AG08396 (cell line): Measurements from ENCODE around the gene TMED5.
"Not testable (repeated sequence)": the region's sequence is repeated elsewhere in the genome, so short reads cannot be mapped to it uniquely, and the experiment has no call there.

ENCODE experiments used
- DNase-seq: peaks from one replicate; pipeline ENCODE4 v3.0.0; 2012; ENCODE audit warnings: low spot score, mixed read lengths

The TMED5 gene

DNA sequence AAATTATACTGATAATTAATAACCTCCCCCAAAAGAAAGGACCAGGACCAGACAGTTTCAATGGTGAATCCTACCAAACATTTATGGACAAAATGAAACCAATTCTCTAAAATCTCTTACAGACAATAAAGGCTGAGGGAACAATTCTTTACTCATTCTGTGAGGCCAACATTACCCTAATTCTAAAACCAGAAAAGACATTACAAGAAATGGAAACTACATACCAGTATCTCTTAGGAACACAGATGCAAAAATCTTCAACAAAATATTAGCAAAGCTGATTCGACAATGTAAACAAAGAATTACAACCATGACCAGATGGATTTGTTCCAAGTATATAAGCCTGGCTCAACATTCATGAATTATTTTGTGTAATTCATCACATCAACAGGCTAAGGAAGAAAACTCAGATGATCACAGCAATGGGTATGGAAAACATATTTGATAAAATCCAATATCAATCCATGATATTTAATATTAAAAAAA lies 8.6 kb downstream of the TMED5 start:
- no peak for DNase-seq

DNA sequence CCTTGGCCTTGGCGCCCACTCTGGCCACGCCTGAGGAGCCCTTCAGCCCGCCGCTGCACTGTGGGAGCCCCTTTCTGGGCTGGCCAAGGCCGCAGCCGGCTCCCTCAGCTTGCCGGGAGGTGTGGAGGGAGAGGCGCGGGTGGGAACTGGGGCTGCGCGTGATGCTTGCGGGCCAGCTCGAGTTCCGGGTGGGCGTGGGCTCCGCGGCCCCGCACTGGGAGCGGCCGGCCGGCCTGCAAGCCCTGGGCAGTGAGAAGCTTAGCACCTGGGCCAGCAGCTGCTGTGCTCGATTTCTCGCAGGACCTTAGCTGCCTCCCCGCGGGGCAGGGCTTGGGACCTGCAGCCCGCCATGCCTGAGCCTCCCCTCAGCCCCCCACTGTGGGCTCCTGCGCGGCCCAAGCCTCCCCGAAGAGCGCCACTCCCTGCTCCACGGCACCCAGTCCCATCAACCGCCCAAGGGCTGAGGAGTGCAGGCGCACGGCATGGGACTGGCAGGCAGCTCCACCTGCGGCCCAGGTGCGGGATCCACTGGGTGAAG lies 10.0 kb downstream of the TMED5 start:
- DNase-seq: not testable (repeated sequence)

DNA sequence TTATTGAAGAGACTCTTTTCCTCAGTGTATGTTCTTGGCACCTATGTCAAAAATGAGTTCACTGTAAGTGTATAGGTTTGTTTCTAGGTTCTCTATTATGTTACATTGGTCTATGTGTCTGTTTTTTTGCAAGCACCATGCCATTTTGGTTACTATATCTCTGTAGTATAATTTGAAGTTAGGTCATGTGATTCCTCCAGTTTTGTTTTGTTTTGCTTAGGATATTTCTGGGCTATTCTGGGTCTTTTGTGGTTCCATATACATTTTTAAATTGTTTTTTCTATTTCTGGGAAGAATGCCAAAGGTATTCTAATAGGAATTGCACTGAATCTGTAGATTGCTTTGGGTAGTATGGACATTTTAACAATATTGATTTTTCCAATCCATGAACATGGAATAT lies 13.2 kb downstream of the TMED5 start:
- DNase-seq: no peak

DNA sequence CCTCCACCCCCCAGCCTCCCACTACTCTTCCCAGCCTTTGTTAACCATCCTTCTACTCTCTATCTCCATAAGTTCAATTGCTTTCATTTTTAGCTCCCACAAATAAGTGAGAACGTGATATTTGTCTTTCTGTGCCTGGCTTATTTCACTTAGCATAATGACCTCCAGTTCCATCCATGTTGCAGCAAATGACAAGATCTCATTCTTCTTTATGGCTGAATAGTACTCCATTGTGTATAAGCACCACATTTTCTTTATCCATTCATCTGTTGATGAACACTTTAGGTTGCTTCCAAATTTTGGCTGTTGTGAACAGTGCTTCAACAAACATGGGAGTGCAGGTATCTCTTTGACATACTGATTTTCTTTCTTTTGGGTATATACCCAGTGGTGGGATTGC lies 14.3 kb downstream of the TMED5 start:
- DNase-seq: not testable (repeated sequence)

DNA sequence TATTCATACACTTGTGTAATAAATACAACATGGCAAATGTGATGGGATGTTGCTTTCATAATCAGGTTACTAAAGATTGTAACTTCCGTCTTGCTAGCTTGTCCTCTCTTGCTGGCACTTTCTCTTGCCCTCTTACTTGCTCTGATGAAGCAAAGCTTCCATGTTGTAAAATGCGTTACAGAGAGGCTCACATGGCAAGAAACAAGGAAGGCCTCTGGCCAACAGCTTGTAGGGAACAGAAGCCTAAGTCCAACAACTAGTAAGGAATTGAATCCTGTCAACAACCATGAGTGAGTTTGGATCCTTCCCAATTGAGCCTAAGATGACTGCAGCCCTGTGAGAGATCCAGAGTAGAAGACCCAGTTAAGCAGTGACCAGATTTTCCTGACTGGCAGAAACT lies 15.4 kb downstream of the TMED5 start:
- no peak for DNase-seq

DNA sequence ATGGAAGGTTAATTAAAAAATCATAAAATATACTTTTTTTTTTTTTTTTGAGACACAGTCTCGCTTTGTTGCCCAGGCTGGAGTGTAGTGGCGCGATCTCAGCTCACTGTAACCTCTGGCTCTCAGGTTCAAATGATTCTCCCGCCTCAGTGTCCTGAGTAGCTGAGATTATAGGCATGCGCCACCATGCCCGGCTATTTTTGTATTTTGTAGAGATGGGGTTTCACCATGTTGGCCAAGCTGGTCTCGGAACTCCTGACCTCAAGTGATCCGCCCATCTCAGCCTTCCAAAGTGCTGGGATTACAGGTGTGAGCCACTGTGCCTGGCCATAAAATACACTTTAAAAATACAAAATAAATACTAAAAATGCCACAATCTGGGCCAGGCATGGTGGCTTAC lies 16.9 kb downstream of the TMED5 start:
- not testable (repeated sequence) for DNase-seq

DNA sequence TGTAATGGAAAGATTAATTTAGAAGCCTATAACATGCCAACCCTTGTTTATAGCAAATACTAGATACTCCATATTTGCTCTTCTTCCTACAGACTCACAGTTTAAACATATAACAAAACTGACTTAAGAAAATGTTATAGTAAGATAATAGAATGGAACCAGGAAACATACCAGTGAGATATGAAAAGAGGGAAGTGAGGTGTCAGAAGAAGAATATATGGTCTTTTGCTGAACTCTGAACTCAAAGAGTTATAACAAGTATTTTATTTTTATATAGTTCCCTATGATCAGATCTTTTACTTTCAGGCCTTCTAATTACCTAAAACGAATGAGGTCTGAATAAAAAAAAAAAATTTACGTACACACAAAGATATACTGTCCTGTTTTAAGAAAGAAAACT lies 20.9 kb downstream of the TMED5 start:
- no peak for DNase-seq

DNA sequence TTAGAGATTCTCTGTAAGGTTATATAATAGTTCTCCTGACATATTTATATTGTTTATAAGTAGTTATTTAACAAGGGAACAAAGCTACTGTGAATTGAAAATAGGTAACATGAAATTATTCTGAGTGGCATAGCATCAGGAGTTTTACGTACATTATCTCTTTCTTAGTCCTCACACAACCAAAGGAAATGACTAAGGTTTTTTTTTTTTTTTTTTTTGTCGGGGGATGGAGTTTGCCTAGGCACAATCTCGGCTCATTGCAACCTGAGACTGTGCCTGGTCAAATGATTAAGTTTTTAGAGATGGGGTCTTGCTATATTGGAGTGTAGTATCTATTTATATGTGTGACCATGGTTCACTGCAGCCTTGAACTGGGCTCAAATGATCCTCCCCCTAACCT lies 24.9 kb downstream of the TMED5 start:
- no peak for DNase-seq

DNA sequence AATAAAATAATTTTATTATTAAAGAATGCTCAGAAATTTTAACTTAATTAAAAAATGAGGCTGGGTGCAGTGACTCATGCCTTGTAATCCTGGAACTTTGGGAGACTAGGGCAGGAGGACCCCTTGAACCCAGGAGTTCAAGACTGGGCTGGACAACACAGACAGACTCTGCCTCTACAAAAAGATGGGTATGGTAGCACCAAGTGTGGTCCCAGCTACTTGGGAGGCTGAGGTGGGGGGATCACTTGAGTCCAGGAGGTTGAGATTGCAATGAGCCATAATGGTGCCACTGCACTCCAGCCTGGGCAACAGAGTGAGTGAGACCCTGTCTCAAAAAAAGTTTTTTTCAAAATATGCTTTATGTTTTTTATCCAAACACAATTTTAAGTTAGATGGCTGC lies 25.3 kb downstream of the TMED5 start:
- no peak for DNase-seq

DNA sequence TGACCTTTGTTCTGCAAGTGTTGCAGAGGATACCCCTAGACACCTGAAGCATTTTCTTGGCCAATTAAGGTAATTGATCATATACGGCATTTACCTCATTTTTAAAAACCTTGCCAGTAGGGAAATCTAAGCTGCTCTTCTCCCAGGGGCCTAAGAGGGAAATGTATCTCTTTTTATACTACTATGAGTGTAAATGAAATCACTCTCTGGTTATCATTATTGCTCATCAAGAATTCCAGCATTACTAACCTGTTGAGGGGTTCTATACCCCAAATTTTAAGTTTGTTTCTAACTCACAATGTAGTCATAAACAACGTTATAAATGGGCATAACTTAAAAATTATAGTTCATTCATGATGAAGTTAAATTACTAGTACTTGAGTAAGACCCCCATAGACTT lies 27.4 kb downstream of the TMED5 start:
- DNase-seq: no peak

DNA sequence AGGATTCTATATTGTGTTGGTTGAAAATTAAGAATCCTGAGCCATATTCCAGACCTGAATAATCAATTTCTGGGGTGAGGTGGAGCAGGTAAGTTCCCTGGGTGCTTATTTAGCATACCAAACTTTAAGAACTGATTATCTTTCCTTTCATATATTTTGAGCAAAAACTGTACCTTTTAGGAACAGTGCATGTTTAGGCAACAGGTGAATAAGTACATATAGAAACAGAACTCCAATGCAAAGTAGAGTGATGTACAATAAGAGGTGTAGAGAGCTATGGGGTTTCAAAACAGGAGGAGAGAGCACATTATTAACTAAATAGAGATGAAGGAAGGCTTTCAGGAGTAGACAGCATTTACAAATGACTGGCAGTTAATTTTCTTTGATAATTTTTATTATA lies 28.7 kb downstream of the TMED5 start:
- no peak for DNase-seq

DNA sequence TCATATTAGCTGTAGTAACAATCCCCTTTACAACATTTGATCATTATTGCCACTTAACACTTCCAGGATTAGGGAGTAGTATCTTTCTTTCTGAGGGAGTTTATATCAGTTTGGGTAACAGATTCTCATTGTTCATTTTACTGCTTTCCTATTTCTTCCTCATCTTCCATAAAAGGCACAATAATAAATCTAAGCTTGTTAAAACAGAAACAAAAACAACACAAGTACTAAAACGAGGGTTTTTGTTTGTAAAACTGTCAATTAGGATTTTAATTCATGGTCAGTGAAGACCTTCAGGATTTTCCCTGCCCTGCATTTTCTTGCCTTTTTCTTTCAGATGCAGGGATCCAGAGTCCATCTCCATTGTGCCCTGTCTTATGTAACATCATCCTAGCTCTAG lies 29.5 kb downstream of the TMED5 start:
- DNase-seq: no peak

DNA sequence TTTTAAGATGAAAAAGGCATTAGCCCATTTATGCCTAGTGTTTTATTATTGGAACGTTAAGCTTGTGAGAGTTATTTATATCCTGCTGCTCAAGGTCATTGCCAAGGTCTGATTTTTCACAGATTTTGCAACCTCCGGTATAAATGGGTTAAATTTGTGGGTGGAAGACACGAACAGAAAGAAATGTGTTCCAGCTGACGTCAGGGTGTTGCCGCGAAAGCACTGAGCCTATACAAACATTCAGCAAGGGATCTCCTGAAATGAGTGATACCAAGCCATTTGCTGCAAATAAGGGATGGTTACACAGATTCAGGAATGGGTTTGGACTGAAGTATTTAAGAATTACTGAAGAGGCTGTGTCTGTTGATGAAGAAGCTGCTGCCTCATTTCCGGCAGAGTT lies 32.2 kb downstream of the TMED5 start:
- peak; percentile 17 for DNase-seq

DNA sequence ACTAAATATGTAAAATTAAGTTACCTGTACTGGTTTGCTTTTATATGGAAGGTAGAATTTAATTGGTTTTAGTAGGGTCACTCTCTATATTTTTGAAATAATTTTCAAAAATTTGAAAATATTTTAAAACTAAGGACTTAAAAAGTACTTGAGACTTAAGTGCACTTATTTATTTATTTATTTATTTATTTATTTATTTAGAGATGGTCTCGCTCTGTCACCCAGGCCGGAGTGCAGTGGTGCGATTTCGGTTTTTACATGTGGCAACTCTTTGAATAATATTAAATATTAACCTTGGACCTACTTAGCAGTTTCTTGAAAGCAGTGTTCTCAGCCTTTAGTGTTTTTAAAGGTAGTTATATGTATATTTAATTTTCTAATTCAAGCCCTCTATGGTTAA lies 36.4 kb downstream of the TMED5 start:
- no peak for DNase-seq

DNA sequence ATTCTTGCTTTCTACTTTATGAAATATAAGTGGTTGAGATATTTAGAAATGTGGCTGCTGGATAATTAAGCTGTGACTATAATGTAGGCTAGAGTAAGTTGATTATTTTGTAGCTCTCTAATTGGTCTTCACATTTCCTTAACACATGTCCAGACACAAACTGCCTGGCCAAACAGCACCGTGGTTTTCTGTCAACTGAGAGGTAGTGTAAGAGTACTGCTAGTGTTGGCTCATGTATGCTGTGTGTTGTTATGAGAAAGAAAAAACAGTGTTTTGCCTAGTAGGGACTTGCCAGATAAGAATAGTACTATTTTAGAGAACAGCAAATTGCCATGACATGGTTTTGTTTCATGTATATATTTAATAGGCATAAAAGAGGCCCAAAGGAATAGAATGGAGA lies 37.1 kb downstream of the TMED5 start:
- no peak for DNase-seq

DNA sequence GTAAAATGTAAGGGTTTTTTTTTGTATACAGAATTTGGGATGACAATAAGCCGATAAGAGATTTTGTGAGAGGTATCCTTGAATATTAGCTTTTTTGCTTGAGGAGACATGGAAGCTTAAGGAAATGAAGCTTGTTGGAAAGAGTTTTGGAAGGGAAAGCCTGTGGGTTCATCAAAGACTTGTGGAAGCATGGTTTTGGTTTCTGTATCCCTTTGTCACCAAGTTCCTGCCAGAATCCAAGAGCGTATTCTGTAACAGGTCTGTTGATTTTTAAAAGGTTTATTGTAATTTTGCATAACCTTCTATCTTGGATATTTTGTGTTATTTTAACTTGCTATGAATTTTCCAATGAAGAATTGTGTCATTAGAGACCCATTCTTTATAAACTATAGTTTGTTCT lies 38.1 kb downstream of the TMED5 start:
- no peak for DNase-seq

DNA sequence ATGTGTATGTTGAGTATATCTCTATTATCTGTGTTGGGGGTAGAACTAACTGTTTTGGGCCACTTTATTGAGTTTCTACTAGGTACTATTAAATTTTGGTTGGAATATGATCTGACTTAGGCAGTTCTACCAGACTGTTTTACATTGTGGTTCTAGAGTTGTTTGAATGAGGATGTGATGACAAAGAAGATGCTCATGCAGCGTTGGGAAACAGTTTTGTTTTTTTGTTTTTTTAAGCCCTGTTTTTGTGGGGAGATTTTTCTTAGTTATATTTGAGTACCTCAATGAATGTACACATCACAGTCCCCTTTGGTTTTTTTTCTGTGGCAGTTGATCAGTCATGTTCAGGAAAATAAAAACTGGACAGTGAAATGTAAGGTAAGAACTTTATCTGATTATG lies 40.1 kb downstream of the TMED5 start:
- DNase-seq: no peak

DNA sequence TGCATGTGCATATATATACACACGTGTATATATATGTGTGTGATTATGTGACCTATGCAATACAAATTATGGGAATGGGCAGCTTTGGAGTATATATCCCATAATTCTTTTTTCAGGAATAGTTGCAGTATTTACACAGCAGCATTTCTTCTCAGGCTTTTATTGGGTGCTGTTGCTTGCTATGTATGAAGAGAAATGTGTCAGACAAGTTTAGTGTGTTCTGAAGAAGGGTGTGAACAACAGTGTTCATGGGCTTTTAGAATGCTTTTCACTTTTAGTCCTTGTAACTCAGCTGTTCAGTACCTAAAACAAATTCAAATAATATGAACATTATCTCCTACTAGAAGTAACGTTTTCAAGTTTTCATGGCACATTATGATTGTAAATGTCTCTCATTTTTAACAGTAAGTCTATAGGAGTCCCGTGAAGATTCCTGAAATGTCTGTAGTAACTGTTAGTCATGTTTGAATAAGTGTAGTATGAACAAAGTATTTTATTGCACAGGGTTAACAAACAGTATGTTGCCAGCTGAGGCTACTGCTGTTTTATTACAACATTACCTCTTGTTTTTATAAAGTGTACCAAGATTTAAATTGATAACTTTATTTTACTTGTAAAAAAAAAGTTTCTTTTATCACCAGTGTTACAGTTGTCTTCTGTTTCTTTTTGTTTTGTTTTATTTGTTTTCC lies 42.5 kb downstream of the TMED5 start:
- DNase-seq: no peak

DNA sequence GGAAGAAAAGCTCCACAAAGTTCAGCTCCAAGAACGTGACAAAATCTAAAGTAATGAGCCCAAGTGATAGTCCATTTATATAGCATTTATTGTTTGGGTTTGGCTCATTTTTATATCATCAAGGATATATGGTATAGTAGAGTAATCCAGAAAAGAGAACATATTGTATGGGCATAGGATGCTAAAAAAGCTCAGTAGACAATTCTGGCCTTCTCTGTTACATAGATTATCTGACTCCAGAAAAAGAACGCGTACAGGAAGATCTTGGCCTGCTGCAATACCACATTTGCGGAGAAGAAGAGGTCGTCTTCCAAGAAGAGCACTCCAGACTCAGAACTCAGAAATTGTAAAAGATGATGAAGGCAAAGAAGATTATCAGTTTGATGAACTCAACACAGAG lies 43.8 kb downstream of the TMED5 start:
- no peak for DNase-seq

DNA sequence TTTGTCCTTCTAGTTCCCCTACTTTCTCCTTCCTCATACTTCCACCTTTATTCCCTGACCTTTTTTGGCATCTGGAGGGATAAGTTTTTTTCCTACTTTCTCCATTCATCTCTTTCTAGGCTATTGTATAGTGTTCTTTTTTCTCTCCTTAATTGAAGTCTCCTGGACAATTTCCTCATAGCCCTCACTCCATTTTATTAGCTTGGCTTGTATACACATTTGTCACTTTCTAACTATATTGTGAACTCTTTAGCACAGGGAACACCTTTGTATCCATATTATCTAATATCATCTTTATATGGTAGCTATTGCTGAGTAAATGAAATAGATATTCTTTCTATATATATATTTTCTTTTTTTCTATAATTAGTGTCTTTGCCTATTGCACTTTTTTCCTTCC lies 47.6 kb downstream of the TMED5 start:
- no peak for DNase-seq

DNA sequence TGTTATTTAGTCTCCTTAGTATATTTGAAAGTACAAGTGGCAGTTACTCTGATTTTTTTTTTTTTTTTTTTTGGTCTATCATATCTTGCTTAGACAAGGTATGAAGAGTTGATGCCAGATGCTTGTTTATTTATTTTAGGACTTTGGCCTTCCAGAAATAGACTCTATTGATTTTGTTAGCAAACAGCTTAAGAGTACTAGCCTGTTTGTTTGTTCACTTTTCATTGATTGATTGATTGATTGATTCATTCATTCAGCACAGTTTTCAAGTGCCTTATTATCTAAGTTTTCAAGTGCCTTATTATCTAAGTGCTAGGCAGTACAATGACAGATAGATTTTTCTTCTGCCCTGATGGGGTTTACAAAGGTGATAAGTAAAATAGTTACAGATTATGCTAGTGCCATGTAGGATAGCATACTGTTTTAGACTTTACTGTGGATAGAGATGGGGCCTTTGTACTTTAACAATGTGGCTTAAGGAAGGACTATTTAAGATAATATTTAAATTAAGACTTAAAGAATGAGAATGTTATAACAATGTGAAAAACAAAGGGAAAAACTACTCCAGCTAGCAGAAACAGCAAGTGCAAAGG lies 50.6 kb downstream of the TMED5 start:
- DNase-seq: no peak

DNA sequence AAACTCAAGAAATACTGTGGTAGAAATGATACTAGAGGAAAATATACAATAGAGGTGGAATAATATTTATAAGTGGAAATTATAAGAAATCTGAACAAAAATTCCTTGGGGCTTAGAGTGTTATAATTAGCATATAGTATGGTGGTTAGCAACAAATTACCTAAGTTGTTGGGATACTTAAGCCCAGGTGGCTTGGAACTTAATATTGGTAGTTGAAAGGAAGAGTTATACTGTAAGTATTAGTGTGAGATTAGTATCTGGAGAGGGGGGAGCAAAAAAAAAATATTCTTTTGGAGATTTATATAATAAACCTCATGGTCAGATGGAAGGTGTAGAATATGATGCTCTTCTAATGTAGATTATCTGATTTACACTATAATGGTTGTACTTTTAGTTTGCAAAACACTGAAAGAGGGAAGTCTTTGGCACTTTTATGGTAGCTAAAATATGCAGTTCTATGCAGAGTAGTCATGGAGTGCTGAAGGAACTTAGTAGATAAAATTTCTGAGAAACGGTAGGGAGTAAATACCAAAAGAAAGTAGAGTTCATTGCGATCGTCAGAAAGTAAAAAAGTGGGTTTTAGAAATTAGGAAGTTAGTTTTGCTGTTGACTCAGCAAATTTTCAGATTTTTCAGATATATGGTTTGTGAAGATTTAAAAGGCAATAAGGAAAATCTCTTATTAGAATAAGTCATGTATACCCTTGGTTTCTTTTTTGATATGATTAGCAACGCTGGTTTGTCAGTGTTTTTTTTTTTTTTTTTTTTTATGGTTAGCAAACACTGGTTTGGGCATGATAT lies 55.5 kb downstream of the TMED5 start:
- DNase-seq: no peak

DNA sequence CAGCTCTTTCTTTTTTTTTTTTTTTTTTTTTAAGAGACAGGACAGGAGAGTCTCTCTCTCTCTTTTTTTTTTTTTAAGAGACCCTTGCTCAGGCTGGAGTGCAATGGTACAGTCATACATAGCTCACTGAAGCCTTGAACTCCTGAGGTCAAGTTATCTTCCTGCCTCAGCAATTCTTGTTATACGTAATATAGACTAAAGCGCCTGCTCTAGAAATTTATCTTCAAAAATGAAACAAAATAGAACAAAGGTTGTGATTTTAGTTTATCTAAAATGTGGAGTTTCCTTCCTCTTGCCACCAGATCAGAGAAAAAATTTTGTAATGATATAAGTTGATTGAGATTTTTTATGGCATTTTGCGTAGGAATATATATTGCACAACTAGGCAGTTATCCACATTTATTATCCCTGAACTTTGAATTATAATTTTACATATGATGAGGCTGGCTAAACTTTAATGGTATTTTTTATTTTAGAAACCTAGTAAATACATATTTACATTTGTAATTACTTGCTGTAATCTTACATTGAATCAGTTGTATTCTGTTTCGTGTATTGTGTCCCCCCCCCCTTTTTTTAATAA lies 56.9 kb downstream of the TMED5 start:
- no peak for DNase-seq
